Activated CD8-positive, alpha-beta memory T cell treated with anti-CD3 and anti-CD28 coated beads for 36 hours (primary cell): ENCODE results near the gene RLN1. TPM values are rescaled to one million over a fixed set of nuclear protein-coding genes. Genes with fewer than 3 reads are reported as not detected.
"Not testable (repeated sequence)": the region's sequence is repeated elsewhere in the genome, so short reads cannot be mapped to it uniquely, and the experiment has no call there.

ENCODE experiments used
- CTCF ChIA-PET: fragments of 350-600 bp; sonication (Branson Sonifier 250); formaldehyde crosslinking; loops from one replicate; lab custom pipeline; 2021; ENCODE audit warnings: antibody characterized with exemption; lab: Charles Lee
- POLR2A ChIA-PET: fragments of 350-600 bp; sonication (Branson Sonifier 250); formaldehyde crosslinking; loops from one replicate; lab custom pipeline; 2021; ENCODE audit warnings: antibody characterized with exemption; lab: Charles Lee
- total RNA-seq, 2 experiments: library from RNA; stranded (reverse); gene quantifications; one replicate each; pipeline ENCODE4 v1.2.3, GENCODE V29; 2021

RLN1 gene, protein sequence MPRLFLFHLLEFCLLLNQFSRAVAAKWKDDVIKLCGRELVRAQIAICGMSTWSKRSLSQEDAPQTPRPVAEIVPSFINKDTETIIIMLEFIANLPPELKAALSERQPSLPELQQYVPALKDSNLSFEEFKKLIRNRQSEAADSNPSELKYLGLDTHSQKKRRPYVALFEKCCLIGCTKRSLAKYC
- total RNA-seq = 1 to 10 TPM; 1.1 to 1.3 TPM

DNA sequence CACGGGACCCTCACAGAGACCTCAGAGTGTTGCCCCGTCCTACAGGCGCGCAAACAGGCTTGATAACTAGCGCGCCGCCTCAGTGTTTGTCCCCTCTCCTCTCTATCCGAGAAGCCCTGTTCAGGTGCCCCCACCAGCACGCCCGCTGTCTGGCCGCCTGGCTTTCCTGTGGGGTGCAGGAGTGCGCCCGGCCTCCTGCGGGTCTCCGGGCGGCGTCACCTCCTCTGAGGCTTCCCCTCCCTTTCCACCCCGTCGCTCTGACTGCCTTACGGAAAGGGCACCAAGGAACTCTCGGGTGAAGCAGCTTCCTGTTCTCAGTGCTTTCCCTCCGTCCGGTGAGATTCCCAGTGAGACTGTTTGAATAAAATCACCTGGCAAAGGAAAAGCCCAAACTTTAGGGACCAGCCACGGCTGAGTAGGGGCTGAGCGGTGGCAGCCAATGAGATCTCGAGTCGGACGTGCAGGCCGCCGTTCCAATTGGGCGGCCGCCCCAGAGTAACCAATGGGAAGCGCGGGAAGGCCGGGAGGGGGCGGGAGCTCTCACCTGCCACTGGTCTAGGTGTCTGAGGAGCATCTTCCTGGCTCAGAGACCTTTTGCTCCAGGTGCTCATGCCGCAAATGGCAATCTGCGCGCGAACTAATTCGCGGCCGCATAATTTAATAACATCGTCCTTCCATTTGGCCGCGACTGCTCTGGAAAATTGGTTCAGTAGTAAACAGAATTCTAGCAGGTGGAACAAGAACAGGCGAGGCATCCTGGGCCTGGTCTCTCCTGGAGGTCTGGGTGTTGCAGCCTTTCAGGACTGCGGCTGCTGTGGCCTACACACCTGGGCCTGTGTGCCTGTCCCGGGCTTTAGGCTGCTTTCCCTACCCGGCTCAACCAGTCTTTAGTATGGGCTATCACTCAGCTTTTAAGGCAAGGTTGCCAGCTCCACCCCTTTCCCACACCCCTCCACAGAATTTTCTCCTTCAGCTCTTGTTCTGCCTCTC lies at the start of gene RLN1:
RLN1 (minus strand) TSS at position 885 of the 990 bp plus-strand sequence; CDS start at position 755, 130 bp downstream.
- CTCF ChIA-PET = not testable (repeated sequence)

DNA sequence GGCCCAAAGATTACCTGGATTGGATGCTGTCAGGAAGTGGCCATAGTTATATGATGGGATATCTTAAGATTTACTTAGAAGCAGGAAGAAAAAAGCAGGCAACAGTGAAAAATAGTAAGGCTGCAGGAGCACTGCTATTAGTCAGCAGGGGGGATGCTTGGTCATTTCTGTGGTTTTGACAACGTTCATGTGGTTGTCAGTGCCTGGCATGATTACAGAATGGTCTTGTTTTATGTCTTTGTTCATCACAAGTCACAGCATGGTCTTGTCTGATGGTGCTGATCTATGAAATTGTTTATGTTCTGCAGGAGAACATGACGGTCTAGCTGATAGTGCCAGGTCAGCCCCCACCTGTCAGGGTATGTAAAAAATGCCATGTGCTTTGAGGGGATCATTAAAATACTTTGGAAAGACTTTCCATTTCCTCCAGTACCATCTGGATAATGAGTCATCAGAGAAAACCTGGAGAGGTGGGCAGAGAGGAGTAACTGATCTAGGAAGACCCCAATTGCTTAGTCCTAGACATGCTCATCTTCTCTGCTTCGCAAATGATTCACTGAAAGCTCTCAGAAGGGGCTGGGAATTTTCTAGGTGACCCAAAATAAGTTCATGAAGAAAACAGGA lies 49.5 kb upstream of the RLN1 start:
- ChIA-PET CTCF (no interaction called here), POLR2A (no interaction called here)

More for the DNA sequence above, at the start of gene RLN1:
- POLR2A ChIA-PET = not testable (repeated sequence)

DNA sequence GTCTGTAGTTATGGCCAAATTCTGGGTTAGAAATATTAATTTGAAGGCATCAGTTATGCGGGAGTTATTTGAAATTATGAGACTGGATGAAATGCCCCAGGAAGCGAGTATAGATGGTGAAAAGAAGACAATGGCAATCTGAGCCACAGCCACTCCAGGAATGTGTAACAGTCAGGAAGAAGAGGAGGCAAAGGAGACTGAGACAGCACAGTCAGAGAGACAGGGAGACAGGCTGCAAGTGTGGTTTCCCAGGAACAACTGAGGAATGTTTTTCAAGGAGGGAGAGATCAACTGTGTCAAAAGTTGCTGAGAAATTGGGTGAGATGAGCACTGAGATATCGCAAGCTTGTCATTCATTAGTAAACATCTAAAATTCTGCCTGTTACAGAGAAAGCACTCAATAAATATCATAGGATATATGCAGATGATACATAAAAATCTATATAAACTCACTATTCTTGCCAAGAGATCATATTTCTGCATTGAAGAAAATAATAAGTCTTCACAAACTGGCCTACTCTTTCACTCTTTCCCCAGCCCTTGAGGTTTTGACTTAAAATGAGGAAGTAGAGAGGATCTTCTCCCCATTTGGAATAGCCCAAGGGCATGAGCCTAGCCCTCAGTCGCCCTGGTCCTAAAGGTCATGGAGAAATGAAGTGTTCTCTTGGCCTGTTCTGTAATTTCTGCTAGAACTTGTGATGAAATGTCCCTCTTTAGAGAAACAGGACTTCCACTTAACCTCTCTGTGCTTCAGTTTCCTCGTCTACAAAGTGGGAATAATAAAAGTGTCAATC lies 48.5 kb upstream of the RLN1 start:
- CTCF ChIA-PET = no interaction called here
- POLR2A ChIA-PET = no interaction called here

DNA sequence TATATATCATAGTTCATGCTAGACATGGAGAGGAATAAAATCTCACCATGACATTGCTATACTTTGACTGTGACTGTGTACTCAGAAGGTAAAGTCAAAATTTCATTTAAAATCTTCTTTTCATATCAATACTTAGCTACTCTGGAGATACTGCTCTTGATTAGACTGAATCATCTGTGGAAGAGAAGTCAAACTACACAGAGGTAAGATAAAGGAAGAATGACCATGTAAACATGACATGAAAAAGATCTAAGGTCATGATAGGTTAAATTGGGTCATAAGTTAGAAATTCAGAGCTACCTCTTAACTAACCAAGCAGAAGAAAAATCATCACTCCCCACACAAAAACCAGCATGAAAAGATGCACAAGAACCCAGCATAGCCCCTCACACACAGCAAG lies 44.8 kb upstream of the RLN1 start:
- POLR2A ChIA-PET = no interaction called here
- CTCF ChIA-PET = interaction anchor here (1.2 kb wide), 1 partner anchor 26 kb away, joined by 3 read pairs; no protein-coding TSS in a partner anchor

DNA sequence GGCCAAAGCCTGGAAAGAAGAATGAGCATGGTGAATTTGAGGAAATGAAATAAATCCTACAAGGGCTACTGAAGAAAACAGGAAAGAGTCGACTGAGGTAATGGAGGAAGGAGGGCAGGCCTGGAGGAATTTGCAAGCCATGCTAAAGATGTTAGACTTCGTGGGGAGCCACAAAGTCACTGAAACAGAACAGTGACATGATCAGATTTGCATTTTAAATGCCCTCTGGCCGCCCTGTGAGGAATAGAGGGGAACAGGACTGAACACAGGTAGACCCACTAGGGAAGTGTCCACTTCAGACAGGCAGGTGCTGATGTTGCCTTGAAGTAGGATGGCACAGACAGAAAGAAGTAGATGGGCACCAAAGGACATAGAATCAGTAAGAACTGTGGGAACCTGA lies 42.8 kb upstream of the RLN1 start:
- POLR2A ChIA-PET = no interaction called here
- CTCF ChIA-PET = no interaction called here

DNA sequence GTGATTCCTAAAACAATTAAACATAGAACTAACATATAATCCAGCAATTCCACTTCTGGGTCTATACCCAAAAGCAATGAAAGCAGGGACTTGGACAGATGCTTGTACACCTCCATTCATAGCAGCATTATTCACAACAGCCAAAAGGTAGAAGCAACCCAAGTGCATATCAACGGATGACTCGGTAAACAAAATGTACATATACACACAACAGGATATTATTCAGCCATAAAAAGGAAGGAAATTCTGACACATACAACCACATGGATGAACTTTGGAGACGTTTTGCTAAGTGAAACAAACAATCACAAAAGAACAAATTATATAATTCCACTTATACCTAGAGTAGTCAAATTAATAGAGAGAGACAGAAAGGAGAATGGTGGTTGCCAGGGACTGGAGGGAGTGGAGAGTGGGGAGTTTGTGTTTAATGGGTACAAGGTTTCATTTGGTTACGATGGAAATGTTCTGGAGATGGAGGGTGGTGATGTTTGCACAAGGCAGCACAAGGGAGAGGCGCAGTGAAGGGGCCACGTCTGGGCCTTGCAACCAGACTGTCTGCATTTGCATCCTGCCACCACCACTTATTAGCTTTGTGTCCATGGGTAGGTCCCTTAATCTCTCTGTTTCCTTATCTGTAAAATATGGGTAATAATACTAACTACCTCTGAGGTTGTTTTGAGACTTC lies 36.3 kb upstream of the RLN1 start:
- ChIA-PET CTCF (interaction anchor here (0.6 kb wide), 1 partner anchor 233 kb away, joined by 3 read pairs; no protein-coding TSS in a partner anchor), POLR2A (no interaction called here)

DNA sequence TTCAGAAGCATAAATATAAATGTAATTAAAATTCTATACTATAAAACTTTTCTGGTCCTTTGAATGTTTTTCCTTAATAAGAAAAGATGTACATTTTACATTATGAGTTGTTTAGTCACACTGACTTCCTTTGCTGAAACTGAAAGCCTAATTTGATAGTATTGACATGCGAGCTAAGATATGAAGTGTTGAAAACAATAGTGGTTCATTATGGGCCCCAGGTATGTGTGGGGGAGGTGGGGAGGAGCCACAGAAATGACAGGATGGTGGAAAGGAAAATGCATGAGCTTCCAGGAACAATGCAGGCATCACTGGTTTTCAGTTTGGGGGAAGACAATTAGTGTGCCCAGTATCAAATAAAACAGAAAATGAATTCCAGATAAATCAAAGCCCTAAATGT lies 35.4 kb upstream of the RLN1 start:
- ChIA-PET CTCF (no interaction called here), POLR2A (no interaction called here)

DNA sequence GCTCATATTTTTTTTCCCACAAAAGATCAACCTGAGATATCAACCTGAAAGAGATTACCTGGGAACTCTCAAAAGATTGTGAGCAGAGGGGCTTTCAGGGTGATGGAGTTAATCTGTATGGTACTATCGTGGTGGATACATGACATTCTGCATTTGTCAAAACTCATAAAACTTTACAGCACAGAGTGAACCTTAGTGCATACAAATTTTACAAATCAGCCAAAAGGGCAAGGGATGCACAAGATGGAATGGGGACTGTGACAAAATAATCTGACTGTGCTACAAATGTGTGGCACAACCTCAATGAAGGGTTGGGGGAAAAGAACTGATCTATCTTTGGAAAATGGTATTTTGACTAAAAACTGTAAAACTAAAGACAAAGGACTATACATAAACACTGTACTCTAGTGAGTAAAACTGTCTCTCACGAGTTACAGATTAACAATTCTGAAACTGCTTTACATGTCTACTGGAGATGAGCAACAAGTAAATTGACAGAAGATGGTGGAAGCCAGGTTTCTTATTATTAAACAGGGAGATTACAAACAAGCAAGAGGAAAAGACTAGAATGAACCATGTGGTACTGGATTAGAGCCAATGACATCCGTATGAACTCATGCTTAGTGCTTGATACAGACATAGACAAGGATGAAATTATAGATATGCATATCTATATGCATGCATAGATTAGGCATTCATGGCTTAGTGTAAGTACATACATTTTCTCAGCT lies 24.8 kb upstream of the RLN1 start:
- ChIA-PET POLR2A (no interaction called here), CTCF (no interaction called here)

DNA sequence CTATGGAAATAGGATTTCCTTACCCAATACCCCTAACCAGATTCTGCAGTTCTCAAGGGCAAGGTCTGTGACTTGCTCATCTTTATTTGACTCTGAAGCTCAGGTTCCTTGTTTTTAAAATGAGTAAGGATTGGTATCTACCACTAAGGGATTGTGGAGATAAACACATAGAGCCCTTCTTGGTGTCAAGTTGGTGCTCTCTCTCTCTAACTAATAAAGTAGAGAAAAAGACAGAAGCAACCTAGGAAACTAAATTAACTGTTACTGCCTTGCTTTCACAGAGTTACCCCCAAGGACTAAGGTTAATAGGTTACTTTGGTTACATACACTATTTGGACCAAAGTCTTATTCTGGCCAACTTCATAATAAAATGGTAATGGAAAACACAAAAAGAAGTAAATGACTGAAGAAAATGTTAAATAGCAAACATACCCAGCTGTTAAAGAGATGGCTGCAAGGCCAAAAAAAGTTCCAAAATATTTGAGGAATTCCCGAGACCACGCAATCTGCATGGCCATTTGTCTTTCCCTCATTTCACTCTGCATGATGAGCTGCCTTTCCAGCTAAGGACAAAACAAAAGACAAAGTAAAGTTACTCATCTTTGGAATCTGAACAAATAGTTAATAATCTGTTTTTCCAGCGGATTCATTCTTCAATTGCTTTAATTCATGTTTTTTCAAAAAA lies 21.8 kb upstream of the RLN1 start:
- ChIA-PET POLR2A (no interaction called here), CTCF (interaction anchor here (0.7 kb wide), 1 partner anchor 11 kb away, joined by 3 read pairs; no protein-coding TSS in a partner anchor)

DNA sequence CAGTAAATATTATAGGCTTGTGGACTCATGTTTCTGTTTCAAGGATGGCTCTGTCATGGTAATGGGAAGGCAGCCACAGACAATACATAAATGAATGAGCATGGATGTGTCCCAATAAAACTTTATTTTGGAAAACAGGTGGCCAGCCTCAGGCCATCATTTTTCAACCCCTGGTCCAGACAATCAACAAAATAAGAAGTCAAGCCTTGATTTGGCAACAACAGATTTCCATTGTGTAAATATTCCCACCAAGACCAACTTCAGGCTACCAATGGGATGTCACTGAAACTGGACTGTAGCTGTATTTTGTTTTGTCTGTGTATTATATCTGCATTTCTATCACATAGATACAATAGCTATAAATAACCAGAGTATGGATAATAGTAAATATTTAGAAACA lies 20.7 kb upstream of the RLN1 start:
- POLR2A ChIA-PET = no interaction called here
- CTCF ChIA-PET = no interaction called here

DNA sequence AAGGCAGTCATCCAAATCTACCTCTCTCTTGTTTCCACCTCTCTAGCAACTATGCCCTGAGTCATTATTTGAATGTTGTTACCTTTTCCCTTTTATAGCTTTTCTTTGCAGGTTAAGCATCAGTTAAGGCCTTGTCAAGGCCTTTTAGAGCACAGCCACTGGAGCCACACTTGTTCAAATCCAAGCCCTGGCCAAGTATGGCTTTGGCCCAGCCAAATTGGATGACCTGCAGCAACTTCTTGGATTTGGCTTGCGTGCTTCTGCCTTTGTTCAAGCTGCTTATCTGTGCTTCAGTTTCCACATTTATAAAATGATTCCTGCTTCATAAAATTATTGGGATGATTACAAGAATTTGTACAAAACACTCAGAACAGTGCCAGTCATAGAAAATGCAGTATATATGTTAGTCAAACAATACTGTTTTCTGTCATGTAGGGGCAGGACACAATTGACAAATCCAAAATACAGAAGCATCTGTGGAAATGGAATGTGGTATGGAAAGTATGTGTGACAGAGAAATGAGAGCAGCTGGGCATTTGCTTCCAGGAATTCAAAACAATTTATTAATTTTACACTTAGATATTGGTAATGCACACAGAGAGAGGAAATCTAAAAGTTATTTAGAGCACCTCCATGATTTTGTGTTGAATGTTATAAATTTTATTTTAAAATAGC lies 17.9 kb upstream of the RLN1 start:
- ChIA-PET POLR2A (no interaction called here), CTCF (interaction anchor here (1.6 kb wide), 1 partner anchor 27 kb away, joined by 3 read pairs; no protein-coding TSS in a partner anchor)

DNA sequence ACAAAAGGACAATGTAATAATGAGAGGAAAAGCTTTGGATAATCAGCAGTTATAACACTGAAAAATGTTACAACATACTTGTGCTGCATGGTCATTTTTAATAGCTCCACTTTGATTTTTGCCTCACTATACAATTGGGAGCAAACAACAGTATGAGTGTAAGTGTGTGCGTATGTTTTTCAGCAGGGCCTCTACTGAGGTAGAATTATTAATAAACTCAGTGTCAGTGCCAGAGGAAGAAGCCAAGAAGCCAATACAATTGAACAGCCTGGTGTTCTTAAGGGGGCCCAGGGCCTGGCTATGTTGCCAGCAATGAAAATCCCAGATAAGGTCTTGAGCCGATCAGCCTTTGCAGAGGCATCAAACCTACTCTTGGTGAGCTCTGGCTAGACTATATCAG lies 16.1 kb upstream of the RLN1 start:
- ChIA-PET CTCF (no interaction called here), POLR2A (no interaction called here)

DNA sequence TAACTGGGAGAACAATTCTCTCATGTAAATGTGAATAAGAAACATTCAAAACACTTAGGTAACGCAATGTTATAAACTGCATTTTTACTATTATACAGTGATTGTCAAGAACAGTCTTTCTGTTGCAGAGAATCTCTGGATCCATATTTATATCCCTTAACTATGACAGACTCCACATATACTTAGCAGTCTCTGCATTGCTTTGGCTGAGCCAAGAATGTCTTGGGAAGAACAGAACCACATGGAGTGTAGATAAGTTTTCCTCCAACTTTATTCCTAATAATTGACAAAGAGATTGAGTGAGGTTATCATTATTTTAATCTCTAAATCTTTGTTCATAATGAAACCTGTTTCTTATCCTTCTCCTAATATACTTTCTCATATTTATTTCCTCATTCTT lies 15.6 kb upstream of the RLN1 start:
- POLR2A ChIA-PET = no interaction called here

DNA sequence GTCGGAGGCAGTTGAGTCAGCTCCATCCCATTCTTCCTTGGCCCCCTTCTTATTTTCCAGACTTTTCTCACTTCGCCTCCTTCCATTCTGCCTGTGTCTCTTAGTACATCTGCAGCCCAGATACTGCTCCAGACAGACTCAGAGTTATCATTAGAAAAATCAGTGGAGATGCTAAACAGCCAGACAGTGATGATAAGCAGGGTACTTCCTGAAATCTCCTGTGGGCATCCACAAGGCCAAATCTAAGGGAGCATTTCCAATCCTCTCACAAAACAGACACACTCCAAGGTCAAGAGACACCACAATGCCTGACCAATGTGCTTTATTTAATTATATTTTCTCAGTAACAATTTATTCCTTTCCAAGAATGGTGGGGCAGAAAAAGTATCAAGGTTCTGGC lies 14.5 kb upstream of the RLN1 start:
- ChIA-PET POLR2A (no interaction called here), CTCF (no interaction called here)

More for the DNA sequence above, 15.6 kb upstream of the RLN1 start:
- CTCF ChIA-PET = no interaction called here

DNA sequence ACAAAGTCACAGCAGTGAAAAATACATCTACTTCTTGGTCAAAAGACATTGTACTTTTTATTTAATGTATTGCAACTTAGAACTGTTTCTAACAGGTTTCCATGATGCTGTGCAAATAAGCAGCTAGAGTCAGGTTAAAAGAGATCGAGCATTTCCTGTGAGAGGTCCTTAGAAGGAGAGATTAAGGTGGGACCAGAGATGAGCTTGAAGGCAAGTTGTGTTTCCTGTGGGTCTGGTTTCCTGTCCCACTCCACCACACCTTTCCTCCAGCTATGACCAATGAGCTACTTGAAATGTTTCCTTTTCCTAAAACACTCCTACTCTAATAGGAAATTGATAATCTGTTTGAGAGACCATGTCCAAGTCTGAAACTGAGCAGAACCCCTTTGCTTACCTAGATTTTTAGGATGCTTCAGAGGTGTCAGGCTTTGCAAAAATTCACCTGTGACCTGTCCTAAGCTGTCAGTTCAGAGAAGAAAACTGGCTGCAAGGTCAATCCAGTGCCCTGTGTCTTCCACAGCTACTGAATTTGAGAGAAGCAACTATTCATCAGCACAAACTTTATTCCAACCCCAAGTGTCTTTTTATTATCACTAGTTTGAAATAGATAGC lies 13.1 kb upstream of the RLN1 start:
- POLR2A ChIA-PET = no interaction called here
- CTCF ChIA-PET = interaction anchor here (1.6 kb wide), 1 partner anchor 74 kb away, joined by 3 read pairs; no protein-coding TSS in a partner anchor

DNA sequence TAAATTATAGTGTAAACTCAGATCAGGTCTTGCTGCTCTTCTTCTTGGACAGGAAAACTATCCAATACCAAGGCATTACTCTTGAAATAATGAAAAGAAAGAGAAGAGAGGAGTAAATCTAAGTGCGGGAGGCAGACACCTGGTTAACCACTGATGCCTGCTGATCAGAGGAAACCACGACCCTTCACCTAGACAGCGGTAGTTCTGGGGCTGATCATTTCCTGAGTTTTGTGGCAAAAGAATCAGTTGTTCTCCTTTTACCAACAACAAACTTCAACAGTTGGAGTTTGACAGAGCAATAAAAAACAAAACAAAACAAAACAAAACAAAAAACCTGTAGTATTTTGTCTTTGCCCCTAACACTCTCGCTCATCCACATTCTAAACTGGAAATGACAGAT lies 3.0 kb downstream of the RLN1 start:
- CTCF ChIA-PET = no interaction called here
- POLR2A ChIA-PET = no interaction called here

DNA sequence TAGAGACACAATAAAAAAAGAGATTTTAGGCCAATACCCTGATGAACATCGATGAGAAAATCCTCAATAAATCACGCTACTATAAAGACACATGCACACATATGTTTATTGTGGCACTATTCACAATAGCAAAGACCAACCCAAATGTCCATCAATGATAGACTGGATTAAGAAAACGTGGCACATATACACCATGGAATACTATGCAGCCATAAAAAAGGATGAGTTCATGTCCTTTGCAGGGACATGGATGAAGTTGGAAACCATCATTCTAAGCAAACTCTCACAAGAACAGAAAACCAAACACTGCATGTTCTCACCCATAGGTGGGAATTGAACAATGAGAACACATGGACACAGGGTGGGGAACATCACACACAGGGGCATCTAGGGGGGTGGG lies 8.4 kb downstream of the RLN1 start:
- CTCF ChIA-PET = not testable (repeated sequence)

More for the DNA sequence above, 8.4 kb downstream of the RLN1 start:
- POLR2A ChIA-PET = not testable (repeated sequence)
